NCI-H146 (cell line): ENCODE measurements around the gene LPCAT1.
"Not testable (repeated sequence)": the region's sequence is repeated elsewhere in the genome, so short reads cannot be mapped to it uniquely, and the experiment has no call there.

Source experiments
- DNase-seq: peaks from one replicate; lab custom pipeline; 2025; lab: John Stamatoyannopoulos, UW

The LPCAT1 gene

DNA sequence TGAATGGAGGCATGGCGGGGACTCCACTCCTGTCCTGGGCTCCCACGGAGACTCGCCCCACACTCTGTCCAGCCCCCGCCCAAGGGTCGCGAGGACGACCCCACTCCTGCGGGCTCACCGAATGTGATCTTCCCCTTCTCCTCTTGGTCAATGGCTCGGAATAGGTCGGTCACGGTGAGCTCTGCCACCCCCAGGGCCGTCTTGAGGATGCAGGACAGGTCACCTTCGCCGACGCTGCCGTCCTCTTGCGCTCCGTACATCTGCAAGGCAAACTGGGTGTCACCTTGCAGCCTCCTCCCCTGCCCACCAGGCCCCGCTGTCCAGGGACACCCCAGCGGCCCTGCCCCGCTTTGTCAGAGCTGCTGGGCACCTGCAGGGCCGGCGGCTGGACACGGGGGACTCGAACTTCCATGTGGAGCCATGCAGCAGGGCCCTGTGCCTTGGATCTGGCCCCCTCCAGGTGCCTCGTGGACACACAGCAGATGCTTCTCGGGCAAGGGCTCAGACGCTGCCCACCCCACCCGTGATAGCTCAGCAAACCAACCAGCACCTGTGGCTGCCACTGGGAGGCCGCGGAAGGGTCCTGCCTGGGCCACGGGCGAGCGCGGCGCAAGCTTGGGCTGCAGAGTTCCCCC, 57.0 kb downstream of the LPCAT1 start:
- DNase-seq: no peak

DNA sequence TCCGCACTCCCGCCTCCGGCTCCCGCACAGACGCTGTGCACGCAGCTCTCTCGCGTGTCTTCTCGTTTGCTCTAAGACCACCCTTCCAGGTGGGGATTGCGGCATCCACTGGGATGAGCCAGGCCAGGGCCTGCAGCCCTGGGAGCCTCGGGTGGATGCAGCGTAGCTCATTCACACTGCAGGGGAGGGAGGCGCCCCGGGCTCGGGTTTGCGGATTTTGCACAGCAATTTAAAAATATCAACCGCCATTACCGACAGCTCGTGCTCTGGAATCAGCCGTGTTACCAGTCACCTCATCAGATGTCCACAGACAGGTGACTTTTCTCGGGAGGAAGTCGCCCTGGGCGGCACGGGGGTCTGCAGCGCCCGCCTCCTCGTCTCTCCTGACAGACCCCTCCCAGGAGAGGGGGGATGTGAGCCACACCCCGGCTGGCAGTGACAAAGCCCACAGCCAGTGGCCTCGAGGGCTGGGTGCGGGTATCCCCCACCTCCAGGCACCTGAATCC, 57.7 kb downstream of the LPCAT1 start:
- no peak for DNase-seq

DNA sequence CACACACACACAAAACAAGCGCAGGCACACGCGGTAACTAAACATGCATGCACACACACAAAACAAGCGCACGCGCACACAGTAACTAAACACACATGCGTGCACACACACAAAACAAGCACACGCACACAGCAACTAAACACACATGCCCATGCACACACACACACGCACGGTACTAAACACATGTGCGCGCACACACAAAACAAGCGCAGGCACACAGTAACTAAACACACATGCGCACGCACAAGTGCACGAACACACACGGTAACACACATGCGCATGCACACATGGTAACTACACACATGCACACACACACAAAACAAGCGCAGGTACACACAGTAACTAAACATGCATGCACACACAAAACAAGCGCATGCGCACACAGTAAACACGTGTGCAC, 58.6 kb downstream of the LPCAT1 start:
- DNase-seq: no peak

DNA sequence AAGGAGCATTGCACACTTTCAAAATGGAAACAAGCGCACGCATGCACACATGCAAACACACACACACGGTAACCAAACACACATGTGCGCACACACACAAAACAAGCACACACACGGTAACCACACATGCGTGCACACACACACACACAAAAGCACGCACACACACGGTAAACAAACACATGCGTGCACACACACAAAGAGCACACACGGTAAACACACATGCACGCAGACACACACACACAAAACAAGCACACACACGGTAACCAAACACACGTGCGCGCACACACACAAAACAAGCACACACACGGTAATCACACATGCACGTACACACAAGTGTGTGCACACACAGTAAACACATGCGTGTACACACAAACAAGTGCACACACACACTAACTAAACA, 59.2 kb downstream of the LPCAT1 start:
- DNase-seq: no peak

DNA sequence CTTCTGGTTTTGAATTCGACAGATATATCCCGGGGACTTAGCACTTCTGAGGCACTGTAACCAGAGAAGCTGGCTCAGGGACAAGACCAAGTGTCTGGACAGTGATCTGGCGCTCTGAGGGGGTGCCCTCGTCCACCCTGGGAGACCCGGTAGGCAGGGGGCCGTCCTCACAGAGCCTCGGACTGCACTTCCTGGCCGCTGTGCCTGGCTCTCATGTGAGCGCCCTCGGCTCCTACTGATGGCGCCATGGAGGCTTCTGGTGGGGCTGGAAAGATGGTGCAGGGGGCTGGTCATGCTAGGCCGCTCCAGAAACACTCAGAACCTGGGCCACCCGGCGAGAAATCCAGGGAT, 59.7 kb downstream of the LPCAT1 start:
- DNase-seq: no peak

DNA sequence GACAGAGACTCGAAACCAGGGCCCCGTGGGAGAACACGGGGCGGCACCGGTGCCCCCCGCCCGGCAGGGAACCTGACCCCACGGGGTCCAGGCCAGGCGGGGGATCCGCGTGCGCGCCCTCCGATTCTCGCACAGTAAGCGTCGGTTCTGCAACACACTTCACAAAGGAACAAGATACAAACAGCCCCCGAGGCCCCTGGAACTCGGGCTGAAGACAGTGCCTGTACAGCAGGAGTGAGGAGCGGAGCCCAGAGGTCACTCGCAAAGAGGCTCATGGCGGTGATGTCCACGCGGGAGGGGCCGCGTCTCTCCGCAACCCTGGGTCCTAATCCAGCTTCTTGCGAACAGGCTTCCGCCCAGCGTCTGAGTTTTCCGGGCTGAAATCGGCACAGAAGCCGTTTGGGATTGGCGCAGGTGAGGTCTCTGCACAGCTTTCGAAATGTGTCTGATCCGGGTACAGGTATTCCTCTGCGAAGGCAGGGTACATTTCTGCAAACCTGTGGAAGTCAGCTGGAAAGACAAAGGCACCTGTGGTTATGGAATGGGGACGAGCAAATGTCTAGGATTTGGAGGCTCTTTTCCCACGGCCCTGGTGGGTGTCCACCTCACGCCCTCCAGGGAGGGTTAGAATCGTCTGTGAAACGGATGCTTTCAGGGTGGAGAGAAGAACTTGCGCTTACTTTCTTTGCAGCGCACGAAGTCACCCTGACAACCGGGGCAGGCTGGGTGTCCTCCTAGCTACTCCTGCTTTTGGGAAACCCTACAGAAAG, 60.2 kb downstream of the LPCAT1 start:
- DNase-seq: no peak

DNA sequence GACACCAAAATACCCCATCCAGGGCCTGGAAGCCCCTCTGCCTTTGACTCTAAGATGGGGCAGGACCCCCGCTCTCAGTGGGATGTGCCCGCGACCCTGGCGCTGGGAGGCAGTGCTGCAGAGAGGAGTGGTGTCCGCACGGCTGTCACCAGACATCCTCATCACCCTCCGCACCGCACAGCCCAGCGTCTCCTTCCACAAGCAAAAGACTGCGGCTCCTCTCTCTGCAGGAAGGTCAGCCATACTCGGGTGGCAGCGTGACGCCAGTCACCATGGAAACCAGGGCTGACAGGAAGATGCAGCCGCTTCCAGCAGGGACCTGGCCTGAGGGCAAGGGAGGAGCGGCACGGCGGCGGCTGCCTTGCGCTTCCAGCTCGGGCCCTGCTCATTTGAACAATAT, 61.4 kb downstream of the LPCAT1 start:
- peak; percentile 71 for DNase-seq

DNA sequence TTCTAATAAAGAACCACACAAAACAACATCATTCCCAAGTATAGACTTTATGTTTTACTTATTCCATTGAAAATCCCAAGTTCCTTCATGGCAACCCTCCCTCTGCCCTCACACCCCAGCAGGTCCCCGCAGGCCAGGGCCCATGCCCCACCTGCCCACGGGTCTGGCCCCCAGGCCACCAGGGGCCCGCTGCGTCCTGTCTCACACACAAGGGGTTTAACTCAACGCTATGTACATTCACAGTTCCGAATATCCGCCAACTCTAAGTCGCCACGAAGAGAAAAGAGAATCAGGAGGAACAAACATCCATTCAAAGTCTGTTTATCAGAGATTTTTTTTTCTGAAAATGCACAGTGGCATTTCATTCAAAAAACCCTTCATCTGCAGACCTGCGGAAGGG, 62.4 kb downstream of the LPCAT1 start:
- no peak for DNase-seq

DNA sequence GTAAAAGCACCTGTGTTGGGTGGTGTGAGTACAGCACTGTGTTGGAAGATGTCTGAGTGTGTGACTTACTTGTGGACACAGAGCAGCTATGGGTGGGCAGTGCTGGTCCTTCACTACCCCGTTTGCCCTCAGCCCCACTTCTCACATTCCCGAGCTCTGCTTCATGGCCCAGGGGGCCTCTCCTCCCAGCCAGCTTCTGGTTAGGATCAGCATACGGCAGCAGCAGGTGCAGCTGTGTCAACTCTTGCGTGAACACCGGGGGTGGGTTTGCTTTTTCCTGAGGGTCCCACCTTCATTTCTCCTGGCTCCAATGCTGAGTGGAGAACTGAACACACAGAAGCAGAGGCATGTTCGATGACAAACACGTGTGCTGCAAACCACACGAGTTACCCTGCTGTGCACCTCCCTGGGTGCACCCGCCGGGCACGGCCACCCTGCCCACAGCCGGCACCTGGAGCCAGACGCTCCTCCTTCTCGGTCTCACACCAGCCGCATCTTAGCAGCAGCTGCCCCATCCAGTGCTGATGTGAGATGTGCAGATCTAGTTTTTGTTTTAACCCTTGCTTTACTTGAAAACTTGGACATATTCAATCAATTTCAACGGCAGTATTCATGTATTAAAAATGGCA, 63.6 kb downstream of the LPCAT1 start:
- peak; percentile 46 for DNase-seq

DNA sequence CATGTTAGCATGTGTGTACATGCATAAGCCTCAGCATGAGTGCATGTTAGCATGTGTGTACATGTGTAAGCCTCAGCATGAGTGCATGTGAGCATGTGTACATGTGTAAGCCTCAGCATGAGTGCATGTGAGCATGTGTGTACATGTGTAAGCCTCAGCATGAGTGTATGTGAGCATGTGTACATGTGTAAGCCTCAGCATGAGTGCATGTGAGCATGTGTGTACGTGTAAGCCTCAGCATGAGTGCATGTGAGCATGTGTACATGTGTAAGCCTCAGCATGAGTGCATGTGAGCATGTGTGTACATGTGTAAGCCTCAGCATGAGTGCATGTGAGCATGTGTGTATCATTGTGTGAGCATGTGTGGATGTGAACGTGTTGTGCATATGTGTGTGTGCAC, 64.3 kb downstream of the LPCAT1 start:
- DNase-seq: not testable (repeated sequence)

DNA sequence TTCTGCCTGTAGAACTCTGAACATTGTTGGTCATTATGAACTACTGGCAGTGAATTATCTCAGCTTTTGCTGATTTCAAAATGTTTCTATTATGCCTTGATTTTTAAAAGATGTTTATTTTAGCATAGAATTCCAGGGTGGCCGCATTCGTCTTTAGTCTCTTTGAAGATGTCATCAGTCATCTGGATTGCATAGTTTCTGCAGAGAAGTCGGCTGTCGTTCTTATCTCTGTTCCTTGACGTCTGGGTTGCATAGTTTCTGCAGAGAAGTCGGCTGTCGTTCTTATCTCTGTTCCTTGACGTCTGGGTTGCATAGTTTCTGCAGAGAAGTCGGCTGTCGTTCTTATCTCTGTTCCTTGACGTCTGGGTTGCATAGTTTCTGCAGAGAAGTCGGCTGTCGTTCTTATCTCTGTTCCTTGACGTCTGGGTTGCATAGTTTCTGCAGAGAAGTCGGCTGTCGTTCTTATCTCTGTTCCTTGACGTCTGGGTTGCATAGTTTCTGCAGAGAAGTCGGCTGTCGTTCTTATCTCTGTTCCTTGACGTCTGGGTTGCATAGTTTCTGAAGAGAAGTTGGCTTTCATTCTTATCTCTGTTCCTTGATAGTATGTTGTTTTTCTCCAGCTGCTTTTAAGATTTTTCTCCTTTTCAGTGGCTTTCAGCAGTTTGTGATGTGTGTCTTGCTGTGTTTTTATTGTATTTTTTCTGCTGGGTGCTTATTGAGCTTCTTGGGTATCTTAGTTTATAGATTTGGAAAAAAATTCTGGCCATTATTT, 67.5 kb downstream of the LPCAT1 start:
- DNase-seq: not testable (repeated sequence)

DNA sequence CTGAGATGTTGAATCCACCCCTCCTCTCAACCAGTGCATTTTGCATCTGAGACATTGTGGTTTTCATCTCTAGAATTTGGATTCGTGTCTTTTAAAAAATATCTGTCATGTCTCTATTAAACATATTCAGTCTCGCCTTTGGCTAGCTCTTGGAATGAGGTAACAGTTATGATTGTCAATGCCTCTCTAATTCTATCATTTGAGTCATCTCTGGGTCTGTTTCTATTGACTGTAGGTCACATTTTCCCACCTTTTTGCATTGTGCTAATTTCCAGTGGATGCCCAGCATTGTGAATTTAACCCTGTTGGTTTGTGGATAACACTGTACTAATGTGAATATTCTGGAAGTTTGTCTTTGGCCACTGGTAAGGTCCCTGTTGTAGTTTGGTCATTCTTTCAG, 70.1 kb downstream of the LPCAT1 start:
- no peak for DNase-seq

DNA sequence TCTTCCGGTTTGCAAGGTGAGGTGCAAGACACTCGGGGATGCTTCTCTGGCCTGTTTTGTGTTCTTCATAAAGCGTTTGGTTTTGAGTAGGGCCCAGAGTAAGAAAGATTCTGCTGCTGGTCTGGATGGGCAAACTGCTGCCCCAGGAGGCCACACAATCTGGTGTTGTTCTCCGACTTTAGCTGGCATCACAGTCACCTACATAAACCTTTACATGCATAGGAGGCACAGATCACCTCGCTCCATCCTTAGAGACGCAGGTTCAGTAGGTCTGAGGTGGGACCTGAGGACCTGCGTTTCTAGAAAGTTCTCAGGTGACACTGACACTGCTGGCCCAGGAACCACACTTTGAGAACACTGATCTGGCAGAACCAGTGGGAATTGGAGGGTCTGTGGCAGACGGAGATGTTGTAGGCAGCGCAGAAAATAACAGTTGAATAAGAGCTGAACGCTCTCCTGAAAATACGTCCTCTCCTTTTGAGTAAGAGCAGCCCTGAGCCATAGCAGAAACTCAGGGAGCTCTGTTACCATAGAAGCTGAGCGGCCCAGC, 74.6 kb downstream of the LPCAT1 start:
- DNase-seq: no peak

DNA sequence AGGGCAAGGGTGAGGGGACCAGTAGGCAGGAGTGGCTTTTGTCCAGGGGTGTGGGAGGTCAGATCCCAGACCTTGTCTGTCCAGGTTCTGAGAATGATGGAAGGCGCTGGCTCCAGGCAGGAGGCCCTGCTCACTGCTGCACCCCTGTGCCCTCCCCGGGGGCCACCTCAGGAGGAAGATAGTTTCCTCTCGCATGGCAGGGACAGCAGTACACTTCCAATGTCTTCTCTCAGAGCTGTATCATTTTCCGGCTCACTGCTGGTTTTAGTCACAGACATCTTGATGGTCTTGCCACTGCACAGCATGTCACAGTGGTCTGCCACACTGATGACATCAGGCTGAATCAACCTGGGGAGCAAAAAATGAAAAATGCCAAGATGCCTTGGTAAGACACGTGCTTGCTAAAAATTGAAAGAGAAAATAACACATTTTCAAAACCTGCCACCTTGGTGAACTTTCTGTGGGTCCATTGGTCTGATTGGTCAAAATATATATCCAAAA, 75.2 kb downstream of the LPCAT1 start:
- DNase-seq: no peak

DNA sequence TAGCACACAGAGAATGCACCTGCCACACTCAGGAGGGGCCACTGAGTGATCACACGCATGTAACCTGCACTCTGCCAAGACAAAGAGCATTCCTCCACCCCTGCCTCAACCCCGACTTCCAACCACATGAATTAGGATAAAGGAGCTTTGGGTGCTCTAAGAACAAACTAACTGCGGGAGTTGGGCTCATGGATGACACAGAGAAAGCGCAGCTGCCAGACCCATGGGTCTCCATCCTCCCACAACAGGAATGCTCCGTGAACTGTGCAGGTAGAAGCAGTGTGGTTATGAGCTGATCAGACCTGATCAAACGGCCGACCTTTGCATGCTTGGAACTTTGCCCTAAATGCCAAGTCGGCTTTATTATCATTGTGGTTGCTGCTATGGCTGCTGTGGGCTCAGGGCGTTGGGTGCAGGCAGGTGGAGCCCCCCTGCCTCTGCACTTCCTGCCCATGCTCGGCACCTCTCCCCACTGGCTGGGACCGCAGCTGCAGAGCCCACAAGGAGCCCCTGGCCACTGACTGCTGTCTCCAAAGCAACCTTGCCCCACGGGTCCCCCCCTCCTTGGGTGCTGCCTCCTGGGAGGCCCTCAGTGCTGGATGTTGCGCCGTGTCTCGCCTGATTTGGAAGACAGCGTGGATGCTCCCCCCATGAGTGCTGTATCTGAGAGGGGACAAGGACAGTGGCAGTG, 75.9 kb downstream of the LPCAT1 start:
- DNase-seq: peak; percentile 27

DNA sequence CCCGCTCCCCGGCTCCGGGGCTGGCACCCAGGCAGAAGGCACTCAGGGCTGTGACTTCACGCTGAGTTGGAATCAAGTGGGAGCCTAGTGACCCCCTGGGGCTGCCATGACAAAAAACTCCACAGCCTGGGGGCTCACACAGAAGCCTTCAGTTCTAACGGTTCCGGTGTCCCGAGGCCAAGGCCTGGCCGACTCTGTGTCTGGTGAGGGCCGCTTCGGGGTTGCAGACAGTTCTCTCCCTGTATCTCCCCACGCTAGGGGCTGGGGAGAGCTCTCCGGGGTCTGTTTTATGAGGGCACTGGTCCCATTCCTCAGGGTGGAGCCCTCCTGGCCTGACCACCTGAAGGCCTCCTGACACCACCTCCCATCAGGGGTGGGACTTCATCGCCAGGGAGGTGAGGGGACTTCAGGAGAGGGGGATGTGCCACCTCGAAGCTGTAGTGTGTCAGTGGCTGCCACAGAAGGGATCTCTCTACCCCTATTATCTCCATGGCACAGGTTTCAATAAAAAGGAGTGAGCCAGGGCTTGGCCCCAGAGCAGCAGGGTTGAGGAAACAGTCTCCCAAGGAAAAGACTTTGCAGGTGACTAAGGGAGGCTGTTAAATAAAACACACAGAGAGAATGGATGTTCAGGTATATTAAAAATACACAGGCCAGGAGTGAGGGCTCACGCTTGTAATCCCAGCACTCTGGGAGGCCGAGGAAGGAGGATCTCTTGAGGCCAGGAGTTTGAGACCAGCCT, 77.0 kb downstream of the LPCAT1 start:
- DNase-seq: no peak

DNA sequence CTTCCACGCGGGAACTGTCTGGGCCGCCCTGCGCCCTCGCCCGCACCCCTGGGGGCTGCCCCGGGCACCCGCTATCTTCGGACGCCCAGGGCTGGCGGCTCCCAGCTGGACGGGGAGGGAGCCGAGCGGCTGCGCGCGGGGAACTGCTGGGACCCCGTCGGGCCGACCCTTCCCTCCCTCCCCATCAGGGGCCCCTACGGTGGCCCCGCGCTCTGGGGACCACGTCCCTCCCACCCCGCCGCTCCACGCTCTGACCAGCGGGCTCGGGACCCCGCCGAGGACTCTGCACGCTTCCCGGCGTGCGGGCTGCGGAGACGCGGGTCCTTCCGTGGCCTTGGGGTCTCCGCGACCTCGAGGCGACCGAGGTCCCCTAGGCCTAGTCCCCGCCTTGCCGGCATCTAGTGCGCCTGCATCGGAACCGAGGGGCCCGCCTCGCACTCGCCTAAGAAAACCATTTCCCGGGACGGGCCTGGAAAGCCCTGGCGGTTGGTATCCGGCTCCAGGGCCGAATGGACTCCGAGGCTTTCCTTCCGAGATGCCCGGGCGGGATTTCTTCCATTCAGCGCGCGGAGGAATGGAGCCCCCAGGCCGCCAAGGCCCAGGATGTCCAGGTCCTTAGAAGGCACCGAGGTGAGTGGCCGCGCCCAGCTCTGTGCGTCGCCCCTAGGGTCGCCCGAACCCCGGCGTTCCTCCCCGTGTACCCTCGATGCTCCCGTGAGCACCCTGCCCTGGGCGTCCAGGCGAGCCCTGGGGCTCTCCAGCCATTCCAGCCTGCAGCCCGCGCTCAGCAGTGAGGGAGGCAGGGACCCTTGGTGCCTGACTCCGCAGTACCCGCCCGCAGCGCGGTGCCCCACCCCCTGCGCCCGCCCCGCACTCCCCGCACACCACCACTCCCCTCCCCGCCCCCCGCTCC, 77.8 kb downstream of the LPCAT1 start:
- no peak for DNase-seq

DNA sequence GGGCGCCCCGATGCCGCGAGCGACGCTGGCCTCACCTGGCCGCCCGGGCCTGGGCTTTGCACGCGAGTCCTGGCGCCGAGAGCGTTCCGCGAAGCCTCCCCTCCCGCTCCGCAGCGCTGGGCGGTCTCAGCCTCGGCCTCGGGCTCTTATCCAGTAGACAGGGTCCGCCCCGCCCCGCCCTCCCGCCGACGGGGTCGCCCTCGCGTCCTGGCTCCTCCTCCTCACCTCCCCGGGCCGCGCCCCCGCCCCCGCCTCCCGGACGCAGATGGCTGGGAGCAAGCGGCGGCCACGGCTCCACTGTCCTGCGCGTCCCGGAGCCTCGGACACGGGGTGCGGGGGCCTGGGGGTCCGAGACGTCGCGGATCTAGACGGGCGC, 78.5 kb downstream of the LPCAT1 start, which contains the start of gene SLC6A3:
SLC6A3 (minus strand) TSS at position 128 of the 376 bp plus-strand sequence. CDS start 2,243 bp downstream, outside the sequence.
- DNase-seq: peak; percentile 90
